HPDE6-E6E7 (cell line): ENCODE data around the gene GID8.

ENCODE experiments used
- DNase-seq: peaks from one replicate; pipeline ENCODE4 v3.0.0; 2011; ENCODE audit warnings: missing footprints; ENCODE audit errors: extremely low spot score

The GID8 gene

GRCh38 chr20:62922451-62922921, 15.5 kb upstream of the GID8 start:
- DNase-seq: no peak

- peak; percentile 88 for DNase-seq
Measured at GRCh38 chr20:62923059-62923668, 14.8 kb upstream of the GID8 start.

GRCh38 chr20:62923669-62924441, 14.1 kb upstream of the GID8 start:
- DNase-seq: no peak

- DNase-seq: peak; percentile 72
Measured at GRCh38 chr20:62924442-62925075, 13.4 kb upstream of the GID8 start.

DNA sequence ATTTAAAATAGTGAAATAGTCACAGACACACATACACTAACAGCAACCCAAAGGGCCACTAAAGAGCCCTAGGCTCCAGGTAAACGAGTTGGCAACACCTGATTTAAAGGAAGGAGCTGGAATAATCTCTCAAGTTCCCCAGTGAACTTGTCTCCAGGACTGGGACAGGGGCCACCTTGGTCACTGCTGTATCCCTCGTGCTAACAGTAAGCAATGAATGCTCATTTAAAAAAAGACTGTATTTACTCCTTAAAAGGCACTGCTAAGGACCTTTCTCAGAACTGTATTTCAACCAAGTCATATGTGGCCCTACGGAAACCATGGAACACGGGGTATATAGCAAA, 12.9 kb upstream of the GID8 start:
- DNase-seq: no peak

DNA sequence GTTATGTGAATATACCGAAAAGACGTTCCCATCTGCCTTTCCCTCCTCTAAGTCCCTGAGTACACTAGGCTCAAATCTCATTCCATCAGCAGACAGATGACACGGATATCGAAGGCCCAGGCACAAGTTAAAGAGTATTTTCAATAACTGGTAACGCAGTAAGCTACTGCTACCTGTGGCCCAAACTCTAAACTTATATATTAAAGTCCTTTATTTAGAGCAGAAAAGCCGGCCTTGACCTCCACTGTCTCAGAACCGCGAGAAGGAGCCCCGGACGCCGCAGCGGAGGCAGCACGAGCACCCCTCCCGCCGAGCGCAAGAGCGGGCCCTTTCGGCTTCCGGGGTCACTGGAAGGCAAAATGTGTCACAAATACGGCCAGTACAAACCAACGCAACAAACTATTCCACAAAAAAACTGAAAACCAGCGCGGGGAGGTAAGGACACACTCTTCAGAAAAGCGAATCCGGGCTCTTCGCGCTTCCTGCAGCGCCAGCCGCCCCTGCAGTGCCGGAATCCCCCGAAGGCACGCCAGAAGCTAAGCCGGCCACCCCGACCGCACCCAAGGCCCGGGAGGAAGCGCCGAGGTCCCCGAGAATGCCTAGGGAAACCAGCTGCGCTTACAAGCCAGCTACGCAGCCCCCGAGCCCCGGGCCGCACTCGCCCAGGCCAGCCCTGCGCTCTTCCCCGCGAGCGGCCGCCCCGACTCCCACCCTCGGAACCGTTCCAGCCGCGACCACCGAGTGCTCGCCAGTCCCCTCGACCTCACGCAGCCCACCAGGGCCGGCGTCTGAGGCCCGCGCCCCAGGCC, 12.3 kb upstream of the GID8 start:
- DNase-seq: no peak

DNA sequence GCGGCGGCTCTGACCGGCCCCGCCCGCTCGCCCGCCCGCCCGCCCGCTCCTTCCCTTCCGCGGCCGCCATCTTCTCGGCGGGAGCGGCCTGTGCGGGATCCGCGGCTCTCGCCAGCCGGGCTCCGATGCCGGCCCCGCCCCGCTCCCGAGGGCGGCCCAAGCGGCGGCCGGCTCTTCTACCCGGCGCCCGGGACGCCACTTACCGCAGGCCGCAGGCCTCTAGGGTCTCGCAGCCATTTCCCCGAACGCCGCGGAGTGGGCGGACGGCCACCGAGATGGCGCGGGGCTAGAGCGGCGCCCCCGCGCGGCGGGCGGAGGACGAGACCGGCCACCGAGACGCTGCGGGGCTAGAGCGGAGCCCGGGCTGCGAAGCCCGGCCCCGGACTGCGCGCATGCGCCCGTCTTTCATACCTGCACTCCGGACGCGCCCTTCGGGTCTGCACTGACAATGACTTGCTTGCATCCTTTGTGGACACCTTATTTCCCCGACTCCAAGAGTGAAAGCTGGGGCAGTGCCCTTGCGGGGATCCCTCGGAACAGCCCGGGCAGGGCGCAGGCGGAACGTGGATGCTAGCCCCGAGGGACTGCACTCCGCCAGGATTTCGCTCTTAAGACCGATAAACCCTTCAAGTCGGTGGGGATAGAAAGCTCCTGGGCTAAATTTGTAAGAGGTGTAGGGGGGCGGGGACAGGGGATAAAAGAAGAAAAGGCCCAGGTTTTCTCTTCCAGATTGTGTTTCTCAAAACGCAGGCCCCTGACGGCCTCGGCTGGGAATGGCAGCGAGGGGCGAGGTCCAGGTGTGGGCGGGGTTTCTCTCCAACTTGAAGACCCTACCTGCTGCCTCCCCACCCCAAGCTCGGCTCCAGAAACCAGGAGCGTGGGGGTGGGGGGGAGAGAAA, 11.5 kb upstream of the GID8 start, which contains the start of gene DIDO1:
TSS of gene DIDO1 (minus strand) at position 277 of the 899 bp plus-strand sequence.
- DNase-seq: peak; percentile 100

DNA sequence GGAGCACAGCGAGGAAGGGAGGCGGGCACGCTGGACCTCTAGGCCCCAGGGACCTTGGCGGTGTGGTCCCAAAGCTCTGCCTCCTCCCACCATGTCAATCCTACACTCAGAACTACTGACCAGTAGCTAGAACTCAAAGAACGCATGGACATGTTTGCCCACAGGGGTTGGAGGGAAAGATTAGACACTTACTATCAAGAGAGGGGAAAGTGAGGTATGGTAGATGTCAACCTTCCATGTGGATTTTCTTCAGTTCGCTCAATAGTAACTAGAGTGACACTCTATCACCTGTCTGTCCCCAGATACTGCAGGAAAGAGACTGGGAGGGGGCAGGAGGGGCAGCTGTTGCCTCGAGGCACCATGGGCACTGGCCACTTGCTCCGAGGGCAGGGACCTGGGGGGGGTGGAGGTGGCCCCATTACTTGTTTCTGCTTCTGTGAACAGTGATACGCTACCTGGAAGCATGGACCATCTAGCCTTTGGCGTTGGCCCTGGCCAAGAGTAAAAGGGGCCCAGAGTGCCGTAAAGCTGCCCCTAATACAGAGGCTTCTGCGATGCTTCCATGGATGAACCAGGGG, 10.7 kb upstream of the GID8 start:
- DNase-seq: no peak

GRCh38 chr20:62928246-62928939, 9.6 kb upstream of the GID8 start:
- DNase-seq: no peak

GRCh38 chr20:62929051-62929538, 8.9 kb upstream of the GID8 start:
- no peak for DNase-seq

DNA sequence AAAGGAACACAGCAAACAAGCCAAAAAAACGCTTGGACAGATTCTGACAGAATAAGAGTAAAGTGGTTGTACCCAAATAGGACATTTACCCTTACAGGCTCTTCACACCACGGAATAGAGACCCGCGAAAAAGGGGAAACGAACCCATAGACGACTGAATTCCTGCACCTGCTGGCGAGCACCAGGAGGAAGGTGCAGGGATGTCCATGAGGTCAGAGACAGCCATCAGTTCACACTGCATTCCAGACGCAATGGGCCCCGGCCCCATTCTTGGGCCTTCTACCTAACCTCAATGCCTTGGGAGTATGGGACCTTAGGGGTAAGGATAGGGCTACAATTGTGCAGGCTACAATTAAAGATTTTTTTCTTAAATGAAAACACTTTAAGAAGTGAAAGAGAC, 6.5 kb upstream of the GID8 start:
- no peak for DNase-seq

GRCh38 chr20:62933966-62934365, 4.0 kb upstream of the GID8 start:
- no peak for DNase-seq

DNA sequence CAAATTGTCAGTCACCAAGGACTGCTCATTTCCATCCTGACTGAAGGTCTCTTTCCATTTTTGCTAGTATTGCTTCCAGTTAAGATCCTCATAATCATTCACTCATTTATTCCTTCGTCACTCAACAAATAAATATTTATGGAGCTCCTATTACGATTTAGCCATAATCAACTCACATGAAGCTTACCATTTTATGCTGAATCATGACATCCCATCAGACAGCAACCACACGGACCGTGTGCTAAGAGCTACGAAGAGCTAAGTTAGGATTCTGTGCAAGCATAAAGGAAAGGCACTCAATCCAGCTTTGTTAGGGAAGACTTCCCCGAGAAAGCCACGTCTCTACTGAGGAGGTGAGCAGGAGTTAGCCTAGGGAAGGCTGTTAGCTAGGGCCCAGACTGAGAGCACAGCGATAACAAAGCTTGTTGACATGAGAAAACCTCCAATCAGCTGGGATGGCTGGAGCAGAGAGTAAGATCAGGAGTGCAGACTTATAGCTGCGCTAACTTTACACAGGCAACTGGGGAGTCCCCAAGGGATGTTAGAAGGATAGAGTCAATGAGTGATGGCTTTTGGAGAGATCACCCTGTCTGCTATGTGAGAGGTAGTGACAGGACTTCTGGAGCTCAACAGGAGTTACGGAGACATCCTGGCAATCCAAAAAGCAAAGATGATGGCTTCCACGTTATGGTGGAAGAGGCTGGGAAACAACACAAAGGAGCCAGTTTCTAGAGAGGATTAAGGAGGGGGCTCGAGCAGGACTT, 2.6 kb upstream of the GID8 start:
- DNase-seq: no peak

DNA sequence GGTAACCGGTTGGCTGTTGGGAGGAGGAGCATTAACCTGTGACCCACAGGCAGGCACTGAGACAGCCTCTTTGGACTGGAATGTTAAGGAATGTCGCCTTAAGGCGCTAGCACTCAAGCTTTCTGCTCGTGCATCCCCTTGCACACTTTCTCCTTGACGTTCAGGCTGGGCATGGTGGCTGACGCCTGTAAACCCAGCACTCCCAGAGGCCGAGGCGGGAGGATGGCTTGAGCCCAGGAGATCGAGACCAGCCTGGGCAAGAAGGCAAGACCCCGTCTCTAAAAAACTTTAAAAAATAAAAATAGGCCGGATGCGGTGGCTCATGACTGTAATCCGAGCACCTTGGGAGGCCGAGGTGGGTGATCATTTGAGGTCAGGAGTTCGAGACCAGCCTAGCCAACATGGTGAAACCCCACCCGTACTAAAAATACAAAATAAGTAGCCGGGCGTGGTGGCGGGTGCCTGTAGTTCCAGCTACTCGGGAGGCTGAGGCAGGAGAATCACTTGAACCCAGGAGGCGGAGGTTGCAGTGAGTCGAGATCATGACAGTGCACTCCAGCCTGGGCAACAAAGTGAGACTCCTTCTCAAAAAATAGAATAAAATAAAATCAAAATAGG, 1.9 kb upstream of the GID8 start:
- no peak for DNase-seq

DNA sequence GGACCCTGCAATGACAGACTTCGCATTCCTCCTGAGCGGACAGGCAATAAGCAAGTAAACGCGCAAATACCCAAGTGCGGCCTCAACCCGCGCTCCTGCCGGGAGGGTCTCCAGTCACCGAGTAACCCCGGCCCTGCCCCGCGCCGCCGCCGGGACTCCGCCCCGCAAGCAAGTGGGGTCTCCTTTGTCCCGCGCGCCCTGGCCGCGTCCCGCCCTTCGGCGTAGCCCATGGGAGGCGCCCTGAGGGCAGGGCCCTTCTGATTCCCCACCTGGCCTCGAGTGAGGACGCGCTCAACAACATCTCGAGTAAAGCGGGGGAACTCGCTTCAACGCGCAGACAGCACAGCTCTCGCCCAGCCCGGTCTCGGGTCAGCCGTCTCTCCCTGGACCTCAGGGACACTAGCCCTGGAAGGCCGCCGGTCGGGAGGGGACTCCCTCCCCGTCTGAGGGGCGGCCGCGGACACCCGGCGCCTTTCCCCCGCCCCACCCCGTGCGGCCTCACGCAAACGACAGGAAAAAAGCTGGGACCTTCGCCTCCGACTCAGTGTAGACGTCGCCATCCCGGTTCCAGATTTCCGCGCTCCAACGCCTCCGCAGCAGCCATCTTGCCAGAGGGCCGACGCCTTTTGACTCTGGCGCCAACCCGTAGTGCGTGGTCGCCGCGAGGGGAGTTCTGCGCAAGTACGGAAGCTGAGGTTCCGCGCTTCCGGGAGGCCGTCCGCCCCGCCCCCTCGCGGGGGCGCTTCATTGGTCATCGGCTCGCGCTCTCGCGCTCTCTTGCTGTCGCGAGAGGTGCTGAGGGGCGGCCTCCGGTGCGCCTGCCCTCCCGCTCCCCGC, 461 bp upstream of the GID8 start:
- DNase-seq: peak; percentile 97

DNA sequence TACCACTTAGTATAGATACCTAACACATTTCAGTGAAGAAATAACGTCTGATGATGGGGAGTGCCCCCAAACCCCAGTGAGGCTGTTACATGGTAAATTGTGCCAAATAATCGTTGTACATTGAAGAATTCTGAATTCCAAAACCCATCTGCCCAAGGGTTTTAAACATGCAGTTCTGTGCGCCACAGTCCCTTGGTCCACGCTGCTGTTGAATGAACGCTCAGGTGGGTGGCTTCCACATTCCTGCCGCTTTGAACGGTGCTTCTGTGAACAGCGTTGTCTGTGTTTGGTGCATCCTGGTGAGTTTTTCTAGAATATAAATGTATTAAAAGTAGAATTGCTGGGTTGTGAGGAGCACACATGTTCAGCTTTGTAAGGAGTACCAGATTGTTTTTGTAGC, 2.9 kb downstream of the GID8 start:
- no peak for DNase-seq

GRCh38 chr20:62941792-62942191, 3.8 kb downstream of the GID8 start:
- no peak for DNase-seq

- DNase-seq: no peak
Measured at GRCh38 chr20:62942456-62942855, 4.5 kb downstream of the GID8 start.
